ENCODE measurements around the gene HOXC13.

Gene HOXC13

GRCh38 chr12:53995378-53996239 lies 57.0 kb downstream of the HOXC13 start:
- peaks cover 39% of the 10 kb centered on the region for H3K4me1 Mint-ChIP-seq (ENCODE audit: low read depth)
- H3K27ac Mint-ChIP-seq = no peak overlapping the region
- H3K36me3 Mint-ChIP-seq = no peaks in the 10 kb centered on the region
- no peaks in the 10 kb centered on the region for H3K9me3 Mint-ChIP-seq (ENCODE audit: low read depth)
- H3K4me3 Mint-ChIP-seq = peak overlapping the region; percentile 81
- peaks cover 52% of the 10 kb centered on the region for H3K27me3 Mint-ChIP-seq
